H1 (cell line): Measurements from ENCODE around the gene ACER1. TPM values are rescaled to one million over a fixed set of nuclear protein-coding genes. Genes with fewer than 3 reads are reported as not detected.

Experiments
- CTCF ChIA-PET: fragments of 300-600 bp; sonication (Branson Sonifier 250); formaldehyde crosslinking; loops from one replicate; lab custom pipeline; 2021; ENCODE audit not compliant: partially characterized antibody; lab: Charles Lee
- POLR2A ChIA-PET: fragments of 300-600 bp; sonication (Branson Sonifier 250); formaldehyde crosslinking; loops from one replicate; lab custom pipeline; 2021; ENCODE audit warnings: inconsistent platforms; ENCODE audit not compliant: partially characterized antibody; lab: Charles Lee
- DNase-seq, 2 experiments: peaks; one replicate each; pipeline versions ENCODE4 v3.0.0 to v3.0.0-alpha.2; 2010 to 2022; ENCODE audit warnings: low spot score in 2 of 2, low read depth in 1 of 2, mixed read lengths in 1 of 2
- FAIRE-seq: peaks from 2 replicates; lab custom pipeline; 2011; peaks lifted over from hg19 to GRCh38; lab: Jason Lieb, UNC
- H2AFZ ChIP-seq: 2 replicates; pipeline ENCODE4 v1.8.1; 2012; ENCODE audit warnings: low read length, inconsistent platforms
- H2AK5ac ChIP-seq: 2 replicates; pipeline ENCODE4 v1.6.1; 2013; ENCODE audit warnings: low read depth, low read length
- H2BK120ac ChIP-seq: replicated peaks from 2 replicates; pipeline ENCODE3; 2013; ENCODE audit warnings: low read depth, low read length, inconsistent platforms
- H2BK12ac ChIP-seq: 2 replicates; pipeline ENCODE4 v1.6.1; 2013; ENCODE audit warnings: low read depth, low read length
- H2BK15ac ChIP-seq: 2 replicates; pipeline ENCODE4 v1.6.1; 2013; ENCODE audit warnings: low read length
- H2BK20ac ChIP-seq: 2 replicates; pipeline ENCODE4 v1.6.1; 2013; ENCODE audit warnings: low read length
- H2BK5ac ChIP-seq: 2 replicates; pipeline ENCODE4 v1.6.1; 2013; ENCODE audit warnings: low read depth, low read length
- H3K14ac ChIP-seq: 2 replicates; pipeline ENCODE4 v1.6.1; 2013; ENCODE audit warnings: inconsistent platforms; ENCODE audit not compliant: insufficient read length
- H3K18ac ChIP-seq: 2 replicates; pipeline ENCODE4 v1.6.1; 2013; ENCODE audit warnings: low read length; ENCODE audit errors: extremely low read depth
- H3K23ac ChIP-seq: 2 replicates; pipeline ENCODE4 v1.6.1; 2013; ENCODE audit warnings: inconsistent platforms; ENCODE audit not compliant: insufficient read length
- H3K23me2 ChIP-seq: 2 replicates; pipeline ENCODE4 v1.6.1; 2013; ENCODE audit warnings: low read depth, low read length
- H3K27ac ChIP-seq: 2 replicates; pipeline ENCODE4 v1.6.1; 2011; ENCODE audit warnings: low read depth, low read length, inconsistent platforms
- H3K27me3 ChIP-seq, 4 experiments: replicated peaks in 1 of 4; 1 replicate in 1 of 4; 2 replicates in 3 of 4; pipeline versions ENCODE4 v1.6.1 to v1.8.1; 2011 to 2013; ENCODE audit warnings: low read length in 3 of 4, mild to moderate bottlenecking in 3 of 4, inconsistent platforms in 2 of 4, mixed read lengths in 2 of 4, moderate library complexity in 1 of 4; ENCODE audit not compliant: control insufficient read depth in 3 of 4, insufficient read depth in 3 of 4; ENCODE audit errors: extremely low read depth in 1 of 4
- H3K36me3 ChIP-seq, 4 experiments: 2 replicates each; pipeline versions ENCODE4 v1.6.1 to v1.8.1; 2011 to 2013; ENCODE audit warnings: mild to moderate bottlenecking in 4 of 4, low read length in 3 of 4, moderate library complexity in 2 of 4, control low read depth in 1 of 4, inconsistent platforms in 1 of 4; ENCODE audit not compliant: insufficient read depth in 4 of 4, control insufficient read depth in 2 of 4
- H3K4ac ChIP-seq: replicated peaks from 2 replicates; pipeline ENCODE3; 2013; ENCODE audit warnings: low read length, low read depth, mixed read lengths, inconsistent platforms; ENCODE audit not compliant: insufficient read length
- H3K4me1 ChIP-seq, 4 experiments: replicated peaks in 1 of 4; 1 replicate in 1 of 4; 2 replicates in 3 of 4; pipeline versions ENCODE4 v1.6.1 to v1.8.1; 2011 to 2013; ENCODE audit warnings: low read length in 3 of 4, inconsistent platforms in 2 of 4, mixed read lengths in 1 of 4; ENCODE audit not compliant: insufficient read depth in 4 of 4, control insufficient read depth in 3 of 4
- H3K4me2 ChIP-seq, 2 experiments: 2 replicates each; pipeline versions ENCODE4 v1.6.1 to v1.8.1; 2011 to 2013; ENCODE audit warnings: low read depth in 2 of 2, low read length in 2 of 2, control low read depth in 1 of 2, inconsistent platforms in 1 of 2, mild to moderate bottlenecking in 1 of 2; ENCODE audit not compliant: insufficient read depth in 1 of 2
- H3K4me3 ChIP-seq, 4 experiments: fragments of 200-600, 300-600 bp in 1 of 4; sonication (generic), shearing (Covaris generic), sonication (Bioruptor Twin) in 1 of 4; 2 replicates each; pipeline versions ENCODE4 v1.5.1 to v1.8.1; 2011 to 2016; ENCODE audit warnings: low read length in 4 of 4, low read depth in 3 of 4, control low read depth in 2 of 4, inconsistent platforms in 2 of 4, mild to moderate bottlenecking in 2 of 4, mixed read lengths in 1 of 4, moderate library complexity in 1 of 4; ENCODE audit not compliant: insufficient read depth in 2 of 4; ENCODE audit errors: extremely low read depth in 1 of 4
- H3K56ac ChIP-seq: replicated peaks from 2 replicates; pipeline ENCODE3; 2013; ENCODE audit warnings: low read depth, mild to moderate bottlenecking, mixed read lengths, low read length, inconsistent platforms; ENCODE audit not compliant: insufficient read length
- H3K79me1 ChIP-seq: 2 replicates; pipeline ENCODE4 v1.6.1; 2013; ENCODE audit warnings: low read depth, low read length, control low read depth
- H3K79me2 ChIP-seq, 2 experiments: 2 replicates each; pipeline versions ENCODE4 v1.6.1 to v1.8.1; 2012 to 2013; ENCODE audit warnings: low read length in 2 of 2, mild to moderate bottlenecking in 2 of 2, inconsistent platforms in 1 of 2; ENCODE audit not compliant: insufficient read depth in 2 of 2, control insufficient read depth in 1 of 2
- H3K9ac ChIP-seq, 4 experiments: replicated peaks in 1 of 4; 1 replicate in 1 of 4; 2 replicates in 3 of 4; pipeline versions ENCODE4 v1.6.1 to v1.8.1; 2011 to 2013; ENCODE audit warnings: low read depth in 3 of 4, low read length in 3 of 4, control low read depth in 2 of 4, mild to moderate bottlenecking in 2 of 4, moderate library complexity in 2 of 4, inconsistent platforms in 1 of 4; ENCODE audit errors: extremely low read depth in 1 of 4
- H3K9me3 ChIP-seq, 2 experiments: 2 replicates each; pipeline versions ENCODE4 v1.6.1 to v1.8.1; 2012 to 2013; ENCODE audit warnings: mild to moderate bottlenecking in 2 of 2, moderate library complexity in 2 of 2, control low read depth in 1 of 2, inconsistent platforms in 1 of 2, low read depth in 1 of 2, low read length in 1 of 2, mixed read lengths in 1 of 2; ENCODE audit not compliant: insufficient read depth in 2 of 2
- H4K20me1 ChIP-seq, 2 experiments: replicated peaks in 1 of 2; 2 replicates each; pipeline versions ENCODE3 to v1.8.1; 2011 to 2013; ENCODE audit warnings: inconsistent platforms in 2 of 2, low read length in 2 of 2, mild to moderate bottlenecking in 1 of 2; ENCODE audit not compliant: insufficient read depth in 2 of 2, control insufficient read depth in 1 of 2
- H4K5ac ChIP-seq: 2 replicates; pipeline ENCODE4 v1.6.1; 2013; ENCODE audit warnings: low read length, low read depth, mixed read lengths, inconsistent platforms; ENCODE audit not compliant: insufficient read length
- H4K8ac ChIP-seq: 2 replicates; pipeline ENCODE4 v1.8.0; 2013; ENCODE audit warnings: mild to moderate bottlenecking, moderate library complexity, low read length, inconsistent platforms; ENCODE audit not compliant: insufficient read depth; ENCODE audit errors: extremely low read depth
- H4K91ac ChIP-seq: replicated peaks from 2 replicates; pipeline ENCODE3; 2013; ENCODE audit warnings: low read length, mixed read lengths, inconsistent platforms; ENCODE audit not compliant: insufficient read length
- POLR2AphosphoS5 ChIP-seq: IDR thresholded peaks from 2 replicates; pipeline ENCODE4 v1.6.1; 2011; ENCODE audit warnings: low read depth, low read length
- TCF12 ChIP-seq: IDR thresholded peaks from 2 replicates; pipeline ENCODE4 v1.6.1; 2011; ENCODE audit warnings: low read depth, mild to moderate bottlenecking, low read length
- TEAD4 ChIP-seq: IDR thresholded peaks from 2 replicates; pipeline ENCODE4 v1.6.1; 2012; ENCODE audit warnings: low read depth, low read length, inconsistent platforms, mixed read lengths
- WGBS, 2 experiments: shearing (Covaris generic) in 1 of 2; methylation state at CpG; one replicate each; pipeline versions ENCODE4 v1.1.6 to v1.1.7; 2013 to 2015; ENCODE audit warnings: low lambda C conversion rate in 2 of 2, mixed read lengths in 2 of 2, inconsistent platforms in 1 of 2, low coverage in 1 of 2, missing lambda C conversion rate in 1 of 2; ENCODE audit not compliant: insufficient replicate concordance in 2 of 2, insufficient coverage in 1 of 2, insufficient read length in 1 of 2; ENCODE audit errors: extremely low coverage in 1 of 2, missing lambda C conversion rate in 1 of 2; 5-methylcytosine and 5-hydroxymethylcytosine counted together
- polyA plus RNA-seq, 7 experiments: library from polyadenylated mRNA; depleted of rRNA in 3 of 7; stranded (reverse) in 5 of 7; unstranded in 2 of 7; fragments of >200 nt in 5 of 7; fragments of 200-250 nt in 2 of 7; gene quantifications; 1 replicate in 5 of 7; 2 replicates in 1 of 7; 4 replicates in 1 of 7; pipeline versions ENCODE4 v1.2.1 to v1.2.3, GENCODE V29; 2011 to 2013; ENCODE audit warnings: missing spikeins in 2 of 7, mixed read lengths in 2 of 7
- total RNA-seq: library from RNA; stranded (reverse); fragmentation: NEBNext Ultra II Directional; extraction: Animal tissue kit (Norgen Biotek cat#: 25700); gene quantifications from 2 replicates; pipeline ENCODE4 v1.2.1, GENCODE V29; 2021

The ACER1 gene
- total and polyA plus RNA-seq, 2 of the 8 experiments (the other 6 are each of a cell fraction or from before 2014, with no cell fraction given), result 0.05 TPM; not detected in 1

GRCh38 chr19:6292006-6292405, 41.4 kb downstream of the ACER1 start:
- ChIA-PET POLR2A (no interaction called here), CTCF (no interaction called here)
- no peaks in the 10 kb centered on the region for H3K36me3 ChIP-seq
- no peak overlapping the region for H3K9ac ChIP-seq
- H4K8ac ChIP-seq, result no peak overlapping the region
- no peak overlapping the region for H2AFZ ChIP-seq
- H3K4me1 ChIP-seq, result no peaks in the 10 kb centered on the region
- H3K79me1 ChIP-seq, result no peaks in the 10 kb centered on the region
- no peak overlapping the region for H2AK5ac ChIP-seq
- H3K9me3 ChIP-seq, result peaks cover 57 to 84% of the 10 kb centered on the region in 2 experiments
- no peak overlapping the region for H2BK5ac ChIP-seq
- H3K18ac ChIP-seq, result no peak overlapping the region
- no peaks in the 10 kb centered on the region for H3K23me2 ChIP-seq
- no peak overlapping the region for H3K27ac ChIP-seq
- 71% methylated on average over 4 of the region's 4 CpGs; no CpG with 5 or more reads in 1 of the 2 experiments for WGBS, 2 experiments
- no peak overlapping the region for H3K4me2 ChIP-seq
- H2BK20ac ChIP-seq, result no peak overlapping the region
- no peak for FAIRE-seq
- no peak overlapping the region for H3K56ac ChIP-seq
- H3K79me2 ChIP-seq, result no peaks in the 10 kb centered on the region
- H3K27me3 ChIP-seq, result no peaks in the 10 kb centered on the region; a peak in 1 of 7 replicates
- H4K91ac ChIP-seq, result no peak overlapping the region
- no peak overlapping the region for H2BK12ac ChIP-seq
- H4K5ac ChIP-seq, result no peak overlapping the region
- H3K4ac ChIP-seq, result no peak overlapping the region
- no peak overlapping the region for H3K4me3 ChIP-seq
- H3K23ac ChIP-seq, result no peak overlapping the region
- no peak overlapping the region for H2BK120ac ChIP-seq
- no peaks in the 10 kb centered on the region for H4K20me1 ChIP-seq
- H2BK15ac ChIP-seq, result no peak overlapping the region
- H3K14ac ChIP-seq, result no peak overlapping the region
- TF ChIP-seq POLR2AphosphoS5 (no peak), TEAD4 (peak; percentile 45; the same call in 1 of the 2 replicates), TCF12 (0 out of 2 replicates have a peak, but pooled peaks have one; percentile 28)
- no peak for DNase-seq
